Stimulated activated effector memory CD8-positive, alpha-beta T cell treated with anti-CD3 and anti-CD28 coated beads, Interleukin-12 subunit alpha, Interleukin-12 subunit beta, amount 100 ng/mL, for 72 hours (primary cell): Measurements from ENCODE around the gene JTB.
A peak's percentile ranks its signal among the peaks of the same experiment; 100 is the strongest.

Source experiments
- ATAC-seq: fragments of 150-1000 bp; cut with Tn5 transposase; 2 replicates; pipeline ENCODE4 v1.10.0; 2021
- DNase-seq, 2 donors: peaks; one replicate each; pipeline ENCODE4 v3.0.0; 2021 to 2022; ENCODE audit warnings: low spot score in 2 of 2
- H3K27ac Mint-ChIP-seq: one replicate; pipeline ENCODE4 v1.8.0; 2022; ENCODE audit warnings: mild to moderate bottlenecking, mixed read lengths
- H3K36me3 Mint-ChIP-seq: one replicate; pipeline ENCODE4 v1.8.0; 2022; ENCODE audit warnings: mild to moderate bottlenecking, mixed read lengths
- H3K4me1 Mint-ChIP-seq: one replicate; pipeline ENCODE4 v1.8.0; 2022; ENCODE audit warnings: mixed read lengths
- H3K4me3 Mint-ChIP-seq: one replicate; pipeline ENCODE4 v1.8.0; 2022; ENCODE audit warnings: mild to moderate bottlenecking, mixed read lengths
- H3K9me3 Mint-ChIP-seq: one replicate; pipeline ENCODE4 v1.8.0; 2022; ENCODE audit warnings: mixed read lengths

JTB gene

DNA sequence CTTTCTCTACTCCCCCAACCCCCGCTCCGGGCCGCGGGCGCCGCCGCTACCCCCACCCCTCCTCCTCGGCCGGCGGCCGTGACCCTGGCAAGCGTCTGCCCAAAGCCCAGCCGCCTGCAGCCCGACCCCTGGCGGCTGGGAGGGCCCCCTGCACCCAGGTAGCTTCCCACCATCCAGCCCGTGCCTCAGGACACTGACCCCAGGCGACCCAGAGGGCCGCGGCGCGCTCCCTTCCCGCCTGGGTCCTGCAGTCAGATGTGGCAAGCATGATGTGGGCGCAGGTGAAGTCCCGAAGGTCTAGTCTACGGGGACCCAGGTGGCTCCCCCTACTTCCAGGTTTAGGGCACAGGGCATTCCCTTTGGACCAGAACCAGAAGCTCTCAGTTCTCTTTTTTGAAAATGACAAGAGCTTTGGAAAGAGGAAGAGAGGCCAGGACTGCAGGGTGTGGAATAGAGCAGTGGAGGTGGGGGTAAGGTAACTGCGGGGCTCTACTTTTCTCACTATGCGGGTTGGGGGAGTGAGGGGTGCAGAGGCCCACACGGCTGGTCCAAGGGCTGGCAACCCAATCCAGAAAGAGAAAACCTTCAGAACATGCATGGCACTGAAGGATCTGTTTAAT, 30.7 kb downstream of the JTB start, which contains the start of gene DENND4B:
DENND4B (minus strand) TSS at position 97 of the 620 bp plus-strand sequence. CDS start 2,344 bp downstream, outside the sequence.
- ATAC-seq = peak; percentile 83
- Mint-ChIP-seq H3K4me1 (peaks cover 60% of the 10 kb centered on the region), H3K36me3 (peaks cover 85% of the 10 kb centered on the region), H3K9me3 (no peaks in the 10 kb centered on the region), H3K4me3 (peak within 1 kb of the TSS; percentile 88), H3K27ac (peak within 1 kb of the TSS; percentile 97)
- peak; percentile 72 to 87 for DNase-seq

DNA sequence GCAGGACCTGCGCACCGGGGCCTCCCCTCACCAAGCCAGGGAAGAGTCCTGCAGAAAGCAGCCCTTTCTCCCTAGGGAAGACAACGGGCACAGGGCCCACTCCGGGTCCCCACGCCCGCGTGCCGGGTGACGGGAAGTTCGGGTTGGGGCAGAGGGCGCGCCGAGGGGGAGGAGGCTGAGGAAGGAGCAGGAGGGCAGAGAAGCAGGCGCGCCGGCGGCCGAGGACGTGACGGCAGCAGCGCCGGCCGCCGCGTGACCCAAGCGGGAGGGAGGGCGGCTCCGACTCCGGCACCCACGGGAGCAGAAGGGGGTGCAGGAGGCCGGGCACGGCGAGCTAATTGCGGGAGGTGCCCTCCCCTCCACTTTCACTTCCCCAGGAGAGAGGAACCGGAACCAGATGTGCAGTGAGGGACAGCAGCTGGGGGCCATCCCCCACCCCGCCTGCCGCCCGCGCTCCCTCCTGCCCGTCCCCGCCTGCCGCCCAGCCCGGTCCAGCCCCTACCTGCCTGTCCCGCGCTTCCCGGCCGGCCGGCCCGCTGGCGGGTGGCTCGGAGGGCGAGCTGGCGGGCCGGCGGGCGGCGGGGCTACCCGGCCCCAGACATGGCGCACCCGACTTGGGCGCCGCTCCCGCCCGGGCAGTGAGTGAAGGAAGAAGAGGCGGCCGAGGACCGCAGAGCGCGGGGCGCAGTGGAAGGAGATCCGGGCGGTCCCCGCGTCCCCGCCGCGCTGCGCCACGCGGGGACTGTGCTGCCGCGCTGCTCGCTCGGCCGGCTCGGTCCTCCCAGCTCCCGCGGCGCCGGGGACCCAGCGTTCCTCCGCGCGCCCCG, 31.5 kb downstream of the JTB start:
- DNase-seq (peak; percentile 61 to 88), ATAC-seq (peak; percentile 73)
- Mint-ChIP-seq H3K4me3 (peak overlapping the region; percentile 88), H3K27ac (peak overlapping the region; percentile 97), H3K36me3 (peaks cover 85% of the 10 kb centered on the region), H3K9me3 (no peaks in the 10 kb centered on the region), H3K4me1 (peaks cover 62% of the 10 kb centered on the region)

DNA sequence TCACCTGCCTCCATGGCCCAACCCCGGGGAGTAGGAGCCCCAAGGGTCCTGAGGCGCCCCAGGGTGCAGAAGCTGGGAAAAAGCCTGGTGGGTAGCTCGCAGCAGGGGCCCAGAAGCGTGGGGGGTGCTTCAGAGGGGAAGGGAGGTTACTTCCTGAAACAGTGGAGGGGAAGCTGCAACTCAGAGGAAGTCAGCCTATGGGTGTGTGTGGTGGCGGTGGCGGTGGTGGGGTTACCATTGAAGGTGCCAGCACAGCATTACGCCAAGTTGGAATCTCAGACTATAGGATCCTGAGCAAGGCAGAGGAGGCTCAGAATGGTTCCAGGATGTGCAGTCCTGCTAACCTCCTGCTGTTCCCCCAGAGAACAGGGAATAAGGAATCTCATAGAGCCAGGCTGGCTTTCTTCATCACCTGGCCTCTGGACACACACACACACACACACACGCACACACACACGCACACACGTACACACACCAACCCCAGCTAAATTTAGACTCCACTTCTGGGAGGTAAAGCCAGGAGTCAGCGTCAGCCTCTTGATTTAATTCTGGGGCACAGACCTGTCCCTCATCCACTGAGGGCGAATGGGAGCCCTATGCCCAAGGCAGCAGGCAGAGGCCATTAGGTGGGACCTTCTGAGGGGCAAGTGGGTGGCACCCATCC, 32.2 kb downstream of the JTB start:
- Mint-ChIP-seq H3K36me3 (peaks cover 85% of the 10 kb centered on the region), H3K4me3 (peak overlapping the region; percentile 88), H3K4me1 (peaks cover 62% of the 10 kb centered on the region), H3K9me3 (no peaks in the 10 kb centered on the region), H3K27ac (peak overlapping the region; percentile 97)
- ATAC-seq (peak; percentile 80), DNase-seq (peak; percentile 47 to 87)

DNA sequence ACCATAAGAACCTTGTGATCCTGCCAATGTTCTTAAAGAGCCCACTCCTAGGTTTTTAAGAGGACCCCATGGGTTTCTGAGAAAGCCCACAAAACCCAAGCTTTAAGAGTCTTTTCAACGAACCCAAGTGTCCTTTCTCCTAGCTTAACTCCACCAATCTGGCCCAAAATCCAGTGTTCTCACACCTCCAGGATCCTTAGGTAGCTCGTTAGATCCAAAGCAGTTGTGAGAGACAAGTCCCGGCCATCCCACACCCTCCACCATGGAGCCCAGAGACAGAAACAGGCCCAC, 32.7 kb downstream of the JTB start:
- peaks cover 62% of the 10 kb centered on the region for H3K4me1 Mint-ChIP-seq
- H3K9me3 Mint-ChIP-seq = no peaks in the 10 kb centered on the region
- peaks cover 85% of the 10 kb centered on the region for H3K36me3 Mint-ChIP-seq
- no peak for DNase-seq
- H3K27ac Mint-ChIP-seq = peak overlapping the region; percentile 97
- H3K4me3 Mint-ChIP-seq = peak overlapping the region; percentile 88
- ATAC-seq = no peak

DNA sequence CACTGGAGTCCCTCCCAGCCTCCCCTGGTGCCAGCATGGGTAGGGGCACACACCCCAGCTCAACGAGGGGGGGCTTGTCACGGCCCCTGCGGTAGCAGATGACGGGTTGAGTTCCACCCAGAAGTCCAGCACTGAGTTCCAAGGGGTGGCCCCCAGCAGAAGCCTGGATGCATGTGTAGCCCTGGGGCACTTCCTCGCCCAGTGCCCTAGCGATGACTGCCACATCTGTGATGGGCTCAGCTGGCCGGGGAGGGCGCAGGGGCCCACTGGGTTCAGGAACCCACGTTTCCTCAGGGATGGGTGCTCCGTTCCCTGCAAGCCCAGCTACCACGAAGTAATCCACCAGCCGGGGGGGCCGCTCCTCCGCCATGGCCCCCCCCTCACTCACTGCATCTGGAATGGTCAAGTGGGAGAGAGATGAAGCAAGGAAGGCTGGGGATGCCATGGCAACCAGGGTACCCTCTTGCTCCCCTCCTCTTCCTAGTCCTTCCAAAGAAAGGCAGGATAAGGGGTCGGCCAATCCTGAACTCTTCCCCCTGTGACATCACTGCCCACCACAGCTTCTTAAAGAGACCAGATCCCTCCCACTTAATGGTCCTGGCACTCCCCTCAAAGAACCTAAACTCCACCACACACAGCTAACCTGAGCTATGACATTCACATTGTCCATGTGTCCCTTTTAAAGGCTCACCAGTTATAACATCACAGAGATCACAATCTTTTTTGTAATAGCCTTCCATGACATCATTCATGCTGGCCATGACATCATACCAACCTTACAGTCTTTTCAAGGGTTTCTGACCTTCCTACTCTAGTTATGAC, 33.3 kb downstream of the JTB start:
- H3K27ac Mint-ChIP-seq = peak overlapping the region; percentile 97
- no peak for DNase-seq
- no peaks in the 10 kb centered on the region for H3K9me3 Mint-ChIP-seq
- peaks cover 87% of the 10 kb centered on the region for H3K36me3 Mint-ChIP-seq
- no peak for ATAC-seq
- H3K4me1 Mint-ChIP-seq = peaks cover 65% of the 10 kb centered on the region
- H3K4me3 Mint-ChIP-seq = peak overlapping the region; percentile 88

DNA sequence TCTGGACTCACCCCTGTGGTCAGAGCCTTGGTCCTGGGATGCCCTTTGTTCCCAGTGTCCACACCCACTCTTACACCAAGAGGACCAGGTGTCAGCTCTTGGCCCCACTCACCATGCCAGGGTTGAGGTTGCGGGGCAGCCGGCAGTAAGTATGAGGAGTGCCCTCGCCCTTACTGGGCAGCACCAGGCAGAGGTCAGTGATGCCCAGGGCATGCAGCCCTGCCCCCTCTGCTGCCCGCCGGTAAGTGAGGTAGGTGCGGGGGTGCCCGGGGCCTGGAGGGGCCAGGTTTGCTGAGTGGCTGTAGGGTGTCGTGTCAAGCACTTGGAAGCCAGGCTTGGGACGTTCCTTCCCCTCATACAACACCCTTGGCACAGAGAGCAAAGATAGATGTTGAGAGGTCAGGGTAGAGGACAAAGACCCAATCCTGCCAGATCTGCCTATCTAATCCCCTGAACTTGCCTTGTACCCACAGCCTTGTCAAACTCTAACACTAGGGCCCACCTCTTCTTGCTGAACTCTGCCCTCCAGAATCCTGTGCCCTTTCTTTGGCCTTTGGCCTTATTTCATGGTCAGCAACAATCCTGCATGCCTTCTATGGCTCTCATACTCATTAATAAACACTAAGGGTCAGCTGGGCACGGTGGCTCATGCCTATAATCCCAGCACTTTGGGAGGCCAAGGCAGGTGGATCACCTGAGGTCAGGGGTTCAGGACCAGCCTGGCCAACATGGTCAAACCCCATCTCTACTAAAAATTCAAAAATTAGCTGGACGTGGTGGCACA, 34.5 kb downstream of the JTB start:
- ATAC-seq = no peak
- no peaks in the 10 kb centered on the region for H3K9me3 Mint-ChIP-seq
- DNase-seq = no peak
- peak overlapping the region; percentile 26 for H3K27ac Mint-ChIP-seq
- peaks cover 87% of the 10 kb centered on the region for H3K36me3 Mint-ChIP-seq
- H3K4me1 Mint-ChIP-seq = peaks cover 59% of the 10 kb centered on the region
- H3K4me3 Mint-ChIP-seq = no peak overlapping the region

DNA sequence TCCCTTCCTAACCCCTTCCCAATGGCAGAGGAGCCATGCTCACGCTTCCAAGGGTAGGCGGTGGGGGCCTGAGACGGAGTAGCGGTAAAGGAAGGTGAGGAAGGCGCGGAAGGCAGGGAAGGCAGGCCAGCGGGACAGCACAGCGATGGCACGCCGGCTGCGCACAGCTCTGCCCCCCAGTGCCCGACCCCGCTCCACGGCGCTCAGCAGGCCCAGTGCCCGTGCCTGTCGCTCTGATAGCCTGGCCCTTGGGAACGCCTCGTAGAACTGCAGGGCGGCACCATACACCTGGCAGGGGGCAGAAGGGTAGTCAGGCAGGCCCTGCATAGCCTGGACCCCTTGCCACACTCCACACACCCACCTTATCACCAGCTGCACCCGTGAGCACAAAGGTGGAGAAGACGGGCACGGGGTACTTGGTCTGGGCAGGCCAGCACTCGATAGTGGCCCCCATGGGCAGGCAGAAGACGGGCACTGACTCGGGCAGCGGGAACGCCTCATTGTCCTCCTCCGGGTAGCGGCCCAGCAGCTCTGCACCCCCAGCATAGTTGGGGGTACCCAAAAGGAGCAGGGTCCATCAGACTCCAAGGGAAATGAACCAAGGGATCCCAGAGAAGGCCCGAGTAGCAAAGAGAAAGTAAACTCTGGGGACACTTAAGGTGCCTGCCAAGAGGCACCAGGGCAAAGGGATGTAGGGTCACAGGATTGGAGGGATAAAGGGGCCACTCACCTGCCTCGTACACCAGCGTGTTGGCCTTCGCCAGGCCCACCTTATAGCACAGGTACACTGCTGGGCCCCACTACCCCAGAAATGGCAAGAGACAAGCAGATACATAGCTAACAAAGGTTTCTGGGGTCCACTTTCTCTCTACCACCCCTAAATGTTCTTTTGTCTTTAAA, 35.4 kb downstream of the JTB start:
- Mint-ChIP-seq H3K9me3 (no peaks in the 10 kb centered on the region), H3K27ac (peak overlapping the region; percentile 26), H3K4me1 (peaks cover 64% of the 10 kb centered on the region), H3K4me3 (no peak overlapping the region), H3K36me3 (peaks cover 87% of the 10 kb centered on the region)
- DNase-seq (no peak), ATAC-seq (no peak)

DNA sequence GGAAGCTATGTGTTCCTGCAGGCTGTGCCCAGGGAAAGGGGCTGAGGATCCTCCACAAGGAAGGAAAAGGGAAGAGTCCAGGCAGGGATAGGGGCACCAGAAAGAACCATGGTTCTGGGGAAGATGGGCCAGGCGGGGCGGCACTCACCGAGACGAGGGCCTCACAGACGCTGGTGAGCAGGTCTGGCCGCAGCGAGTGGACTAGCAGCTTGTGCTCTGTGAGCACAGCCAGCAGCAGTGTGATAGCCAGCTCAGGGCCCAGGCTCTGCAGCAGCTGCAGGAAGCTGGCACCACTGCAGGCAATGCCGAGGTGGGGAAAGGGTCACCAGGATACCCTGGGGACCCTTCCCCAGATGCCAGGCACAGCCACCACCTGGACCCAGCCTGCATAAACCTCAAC, 36.7 kb downstream of the JTB start:
- Mint-ChIP-seq H3K9me3 (no peaks in the 10 kb centered on the region), H3K4me1 (peaks cover 67% of the 10 kb centered on the region), H3K27ac (peak overlapping the region; percentile 77), H3K4me3 (no peak overlapping the region), H3K36me3 (peaks cover 95% of the 10 kb centered on the region)
- ATAC-seq (no peak), DNase-seq (no peak)

DNA sequence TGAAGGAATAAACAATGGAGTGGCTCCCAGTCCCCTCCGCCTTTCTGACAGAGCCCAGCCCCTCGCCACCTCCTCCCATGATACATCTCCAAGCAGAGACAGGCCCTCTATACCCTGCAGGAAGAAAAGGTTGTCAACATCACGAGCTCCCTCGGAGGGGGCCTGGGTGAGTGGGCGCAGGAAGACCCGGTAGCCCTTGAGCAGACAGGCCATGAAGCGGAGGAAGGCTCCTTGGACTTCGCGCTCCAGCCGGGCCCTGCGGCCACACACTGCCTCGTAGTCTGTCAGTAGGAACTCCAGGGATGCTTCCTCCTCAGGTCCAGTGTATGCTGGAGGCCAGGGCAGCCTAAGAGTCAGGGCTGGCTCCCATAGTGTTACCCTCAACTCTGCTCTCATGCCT, 38.0 kb downstream of the JTB start:
- Mint-ChIP-seq H3K27ac (peak overlapping the region; percentile 65), H3K9me3 (no peaks in the 10 kb centered on the region), H3K4me3 (no peak overlapping the region), H3K4me1 (peaks cover 59% of the 10 kb centered on the region), H3K36me3 (peaks cover 95% of the 10 kb centered on the region)
- ATAC-seq = no peak
- DNase-seq = no peak

DNA sequence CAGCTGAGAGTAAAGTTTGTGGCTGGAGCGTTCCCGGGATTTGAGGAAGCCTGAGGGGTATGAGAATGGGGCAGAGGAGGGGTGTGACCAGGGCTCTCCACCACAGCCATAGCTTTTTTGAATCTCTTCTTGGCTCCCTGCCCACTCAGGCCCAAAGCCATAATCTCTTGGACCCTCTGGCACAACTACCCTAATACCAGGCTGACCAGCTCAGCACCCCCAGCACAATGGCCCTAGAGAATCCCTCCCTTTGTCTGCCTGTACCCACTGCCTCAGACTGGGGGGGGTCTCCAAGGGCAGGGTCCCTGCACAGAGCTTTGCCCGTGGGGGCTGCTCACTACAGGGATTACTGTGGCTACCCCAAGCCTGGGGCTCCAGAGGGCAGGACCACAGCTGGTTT, 38.5 kb downstream of the JTB start:
- peaks cover 54% of the 10 kb centered on the region for H3K4me1 Mint-ChIP-seq
- H3K36me3 Mint-ChIP-seq = peaks cover 95% of the 10 kb centered on the region
- ATAC-seq (no peak), DNase-seq (no peak)
- no peak overlapping the region for H3K4me3 Mint-ChIP-seq
- H3K9me3 Mint-ChIP-seq = no peaks in the 10 kb centered on the region
- peak overlapping the region; percentile 65 for H3K27ac Mint-ChIP-seq

DNA sequence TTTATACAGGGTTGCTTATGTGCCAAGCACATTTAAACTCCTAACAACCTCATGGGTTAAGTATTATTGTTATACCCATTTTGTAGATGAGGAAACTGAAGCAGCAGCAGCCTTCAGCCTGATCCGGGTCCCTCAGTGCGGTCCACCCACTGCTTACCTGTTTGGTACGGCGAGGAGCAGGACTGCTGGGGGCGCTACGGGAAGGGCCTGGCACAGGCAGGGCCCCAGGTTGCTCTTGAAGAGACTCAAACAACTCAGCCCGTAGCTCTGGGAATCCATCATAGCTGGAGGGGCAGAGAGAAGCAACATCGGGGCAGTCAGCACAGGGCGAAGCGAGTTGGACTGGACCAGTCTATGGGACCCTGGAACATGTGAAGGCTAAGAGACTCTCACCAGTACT, 40.1 kb downstream of the JTB start:
- Mint-ChIP-seq H3K9me3 (no peaks in the 10 kb centered on the region), H3K4me3 (no peak overlapping the region), H3K36me3 (peaks cover 96% of the 10 kb centered on the region), H3K27ac (peak overlapping the region; percentile 48), H3K4me1 (peaks cover 39% of the 10 kb centered on the region)
- no peak for ATAC-seq
- DNase-seq = no peak

DNA sequence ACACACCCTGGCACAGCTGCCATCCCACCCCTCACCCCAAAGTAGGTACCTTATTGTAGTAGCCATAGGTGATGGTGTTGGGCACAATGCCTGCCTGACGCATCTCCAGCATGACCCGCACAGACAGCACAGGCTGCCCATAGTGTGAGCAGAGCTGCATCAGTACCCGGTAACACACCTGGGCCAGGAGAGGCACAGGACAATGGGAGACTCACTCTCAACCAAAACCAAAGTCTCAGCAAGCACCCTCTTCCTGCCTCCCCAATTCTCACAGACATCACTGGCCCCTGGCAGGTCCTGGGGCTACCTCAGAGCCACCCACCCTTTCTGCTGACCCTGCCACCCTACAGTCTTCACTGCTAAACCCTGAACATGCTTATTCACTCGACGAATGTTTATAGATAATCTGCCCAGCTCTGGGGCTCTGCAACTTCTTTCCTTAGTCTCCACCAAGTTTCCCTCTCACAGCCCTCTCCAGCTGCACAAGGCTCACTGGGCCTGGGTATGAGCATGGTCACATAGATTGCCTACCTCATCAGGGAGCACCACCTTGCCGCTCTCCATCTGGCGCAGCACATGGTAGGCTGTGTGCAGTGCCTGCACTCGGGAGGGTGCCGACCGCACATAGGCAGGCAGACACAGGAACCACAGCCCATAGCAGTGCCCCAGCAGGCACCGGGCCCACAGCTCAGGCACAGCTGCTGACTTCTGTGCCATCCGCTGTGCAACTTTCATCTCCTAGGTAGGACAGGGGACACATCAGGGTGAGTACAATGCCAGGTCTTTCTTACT, 41.3 kb downstream of the JTB start:
- H3K36me3 Mint-ChIP-seq = peaks cover 99% of the 10 kb centered on the region
- H3K9me3 Mint-ChIP-seq = no peaks in the 10 kb centered on the region
- H3K4me1 Mint-ChIP-seq = peaks cover 33% of the 10 kb centered on the region
- H3K27ac Mint-ChIP-seq = peak overlapping the region; percentile 48
- no peak overlapping the region for H3K4me3 Mint-ChIP-seq
- DNase-seq = no peak
- no peak for ATAC-seq

DNA sequence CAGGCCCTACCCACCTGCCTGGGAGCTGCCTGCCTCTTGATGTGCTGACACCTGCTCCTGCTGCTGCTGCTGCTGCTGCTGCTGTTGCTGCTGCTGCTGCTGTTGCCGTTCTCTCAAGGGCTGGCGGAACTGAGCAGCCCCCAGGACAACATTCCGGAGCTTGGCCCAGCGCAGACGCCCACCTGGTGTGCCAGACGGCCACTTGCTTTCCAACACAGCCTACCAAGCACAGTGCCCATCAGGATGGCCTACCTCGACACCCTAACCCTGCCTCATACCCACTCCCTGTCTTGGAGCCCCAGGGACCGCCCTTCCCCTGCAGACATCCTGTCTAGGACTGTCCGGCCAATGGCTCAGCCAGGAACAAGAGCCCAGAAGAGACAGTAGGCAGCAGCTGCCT, 42.7 kb downstream of the JTB start:
- peaks cover 99% of the 10 kb centered on the region for H3K36me3 Mint-ChIP-seq
- no peaks in the 10 kb centered on the region for H3K9me3 Mint-ChIP-seq
- ATAC-seq (no peak), DNase-seq (no peak)
- H3K4me3 Mint-ChIP-seq = no peak overlapping the region
- H3K4me1 Mint-ChIP-seq = peaks cover 18% of the 10 kb centered on the region
- peak overlapping the region; percentile 26 for H3K27ac Mint-ChIP-seq
